ENCODE data around the gene MEGF10.

Gene MEGF10

DNA sequence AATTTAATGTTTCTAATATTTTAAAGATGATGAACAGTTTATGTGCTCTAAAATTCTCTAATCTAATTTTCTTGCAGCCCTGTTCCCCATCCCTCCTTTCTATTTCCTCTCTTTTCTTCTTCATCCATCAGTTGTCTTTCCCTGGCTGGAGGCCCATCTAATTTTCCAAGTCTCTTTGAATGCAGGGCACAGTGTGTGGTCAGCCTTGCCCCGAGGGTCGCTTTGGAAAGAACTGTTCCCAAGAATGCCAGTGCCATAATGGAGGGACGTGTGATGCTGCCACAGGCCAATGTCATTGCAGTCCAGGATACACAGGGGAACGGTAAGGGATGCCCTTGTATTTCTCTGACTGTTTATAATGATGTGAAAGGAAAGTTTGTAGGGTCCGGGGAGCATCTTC lies 111.8 kb downstream of the MEGF10 start:
- Histone ChIP-seq H3K18ac (ENCODE audit: low read depth in 1 of 2, low read length in 2 of 2) (no peak overlapping the region), H3K4me1 (ENCODE audit: control insufficient read depth, insufficient read depth, low read depth, low read length) (no peaks in the 10 kb centered on the region), H2AK5ac (ENCODE audit: low read length, severe bottlenecking) (no peak overlapping the region), H3K4me2 (ENCODE audit: low read length, poor library complexity, severe bottlenecking) (no peak overlapping the region), H3K14ac (ENCODE audit: low read length in 2 of 2) (no peak overlapping the region), H3K4ac (ENCODE audit: low read depth in 1 of 2, low read length in 2 of 2) (no peak overlapping the region), H2AFZ (ENCODE audit: low read depth, low read length) (no peak overlapping the region), H3K23ac (ENCODE audit: low read length in 2 of 2) (no peak overlapping the region), H3K79me1 (replicated peaks; ENCODE audit: low read length, poor library complexity, severe bottlenecking) (no peaks in the 10 kb centered on the region), H3K9me3 (ENCODE audit: control insufficient read depth, low read length) (no peaks in the 10 kb centered on the region), H3K9ac (ENCODE audit: low read length) (no peak overlapping the region), H3K4me3 (ENCODE audit: insufficient read depth in 1 of 2, low read depth in 1 of 2, low read length in 2 of 2) (no peak overlapping the region), H4K8ac (ENCODE audit: low read length) (no peak overlapping the region), H2BK12ac (ENCODE audit: low read length in 2 of 2) (no peak overlapping the region), H2BK120ac (ENCODE audit: low read depth, low read length) (no peak overlapping the region), H3K27me3 (ENCODE audit: control insufficient read depth in 1 of 2, insufficient read depth in 1 of 2, low read length in 2 of 2) (peaks cover 0 to 14% of the 10 kb centered on the region in 2 experiments), H3K36me3 (ENCODE audit: control insufficient read depth in 1 of 2, insufficient read depth in 2 of 2, low read depth in 1 of 2, low read length in 2 of 2) (no peaks in the 10 kb centered on the region), H4K91ac (ENCODE audit: low read length) (no peak overlapping the region), H3K27ac (ENCODE audit: low read length, poor library complexity, severe bottlenecking) (no peak overlapping the region), H2BK15ac (ENCODE audit: low read depth, poor library complexity, severe bottlenecking) (no peak overlapping the region), H2BK5ac (ENCODE audit: low read depth, low read length, poor library complexity, severe bottlenecking) (no peak overlapping the region)
- no peak for DNase-seq
- WGBS, result over 99% methylated on average over 4 of the region's 5 CpGs

DNA sequence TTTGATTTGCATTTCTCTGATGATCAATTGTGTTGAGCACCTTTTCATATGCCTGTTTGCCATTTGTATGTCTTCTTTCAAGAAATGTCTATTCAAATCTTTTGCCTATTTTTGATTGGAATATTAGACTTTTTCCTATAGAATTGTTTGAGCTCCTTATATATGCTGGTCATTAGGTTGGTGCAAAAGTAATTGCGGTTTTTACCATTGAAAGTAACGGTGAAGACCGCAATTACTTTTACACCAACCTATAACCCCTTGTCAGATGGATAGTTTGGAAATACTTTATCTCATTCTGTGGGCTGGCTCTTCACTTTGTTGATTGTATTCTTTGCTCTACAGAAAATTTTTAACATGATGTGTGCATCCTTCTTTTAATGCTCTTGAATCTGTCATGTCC lies 113.6 kb downstream of the MEGF10 start:
- Histone ChIP-seq H3K27me3 (ENCODE audit: control insufficient read depth in 1 of 2, insufficient read depth in 1 of 2, low read length in 2 of 2) (peaks cover 0 to 3% of the 10 kb centered on the region in 2 experiments), H2BK5ac (ENCODE audit: low read depth, low read length, poor library complexity, severe bottlenecking) (no peak overlapping the region), H4K91ac (ENCODE audit: low read length) (no peak overlapping the region), H4K8ac (ENCODE audit: low read length) (no peak overlapping the region), H3K14ac (ENCODE audit: low read length in 2 of 2) (no peak overlapping the region), H3K4me3 (ENCODE audit: insufficient read depth in 1 of 2, low read depth in 1 of 2, low read length in 2 of 2) (no peak overlapping the region), H3K4me2 (ENCODE audit: low read length, poor library complexity, severe bottlenecking) (no peak overlapping the region), H3K79me1 (replicated peaks; ENCODE audit: low read length, poor library complexity, severe bottlenecking) (no peaks in the 10 kb centered on the region), H2BK12ac (ENCODE audit: low read length in 2 of 2) (no peak overlapping the region), H3K9ac (ENCODE audit: low read length) (no peak overlapping the region), H3K23ac (ENCODE audit: low read length in 2 of 2) (no peak overlapping the region), H3K4me1 (ENCODE audit: control insufficient read depth, insufficient read depth, low read depth, low read length) (no peaks in the 10 kb centered on the region), H3K18ac (ENCODE audit: low read depth in 1 of 2, low read length in 2 of 2) (no peak overlapping the region), H2BK120ac (ENCODE audit: low read depth, low read length) (no peak overlapping the region), H2BK15ac (ENCODE audit: low read depth, poor library complexity, severe bottlenecking) (no peak overlapping the region), H3K27ac (ENCODE audit: low read length, poor library complexity, severe bottlenecking) (no peak overlapping the region), H2AFZ (ENCODE audit: low read depth, low read length) (no peak overlapping the region), H3K9me3 (ENCODE audit: control insufficient read depth, low read length) (no peaks in the 10 kb centered on the region), H3K36me3 (ENCODE audit: control insufficient read depth in 1 of 2, insufficient read depth in 2 of 2, low read depth in 1 of 2, low read length in 2 of 2) (no peaks in the 10 kb centered on the region), H2AK5ac (ENCODE audit: low read length, severe bottlenecking) (no peak overlapping the region), H3K4ac (ENCODE audit: low read depth in 1 of 2, low read length in 2 of 2) (no peak overlapping the region)
- 100% methylated on average over 3 of the region's 3 CpGs for WGBS
- DNase-seq, result no peak

DNA sequence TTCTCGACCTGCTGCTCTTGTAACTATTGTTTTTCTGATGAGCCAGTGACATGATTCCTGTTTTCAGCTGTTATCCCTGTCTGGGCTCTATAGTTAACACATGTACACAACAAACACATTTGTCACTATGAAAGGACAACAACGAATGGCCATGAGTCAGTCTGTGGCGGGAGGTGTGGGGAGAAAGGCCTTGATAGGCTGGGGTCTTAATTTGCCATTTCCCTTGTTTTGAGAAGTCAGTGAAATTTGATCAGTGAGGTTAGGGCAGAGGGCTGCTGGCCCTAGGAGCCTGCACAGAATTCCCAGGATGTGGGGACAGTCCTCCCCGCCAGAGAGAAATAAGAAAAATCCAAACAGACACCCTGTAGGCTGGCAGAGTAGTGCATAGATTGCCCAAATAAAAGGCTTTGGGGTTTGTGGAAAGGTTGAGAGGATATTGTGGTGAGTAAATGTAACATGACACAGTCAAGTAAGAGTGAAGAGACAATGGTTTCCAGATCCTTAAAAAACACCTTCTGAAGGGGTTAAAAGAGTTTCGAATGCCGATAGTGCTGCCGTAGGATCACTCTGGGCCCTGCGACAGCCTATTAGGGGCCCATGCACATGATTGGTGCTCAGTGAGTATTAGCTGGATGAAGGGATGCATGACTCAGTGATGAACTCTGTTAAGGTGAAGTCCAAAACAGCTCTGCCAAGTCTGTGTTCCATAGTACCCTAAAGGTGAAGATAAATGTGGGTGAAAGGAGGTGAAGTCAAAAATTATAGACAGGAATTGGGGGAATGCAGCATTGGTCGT lies 115.9 kb downstream of the MEGF10 start:
- Histone ChIP-seq H3K4me3 (ENCODE audit: insufficient read depth in 1 of 2, low read depth in 1 of 2, low read length in 2 of 2) (no peak overlapping the region), H3K36me3 (ENCODE audit: control insufficient read depth in 1 of 2, insufficient read depth in 2 of 2, low read depth in 1 of 2, low read length in 2 of 2) (no peaks in the 10 kb centered on the region), H4K91ac (ENCODE audit: low read length) (no peak overlapping the region), H3K27me3 (ENCODE audit: control insufficient read depth in 1 of 2, insufficient read depth in 1 of 2, low read length in 2 of 2) (no peaks in the 10 kb centered on the region), H2BK15ac (ENCODE audit: low read depth, poor library complexity, severe bottlenecking) (no peak overlapping the region), H2AK5ac (ENCODE audit: low read length, severe bottlenecking) (no peak overlapping the region), H3K14ac (ENCODE audit: low read length in 2 of 2) (no peak overlapping the region), H3K23ac (ENCODE audit: low read length in 2 of 2) (no peak overlapping the region), H3K4ac (ENCODE audit: low read depth in 1 of 2, low read length in 2 of 2) (no peak overlapping the region), H2BK120ac (ENCODE audit: low read depth, low read length) (no peak overlapping the region), H2AFZ (ENCODE audit: low read depth, low read length) (no peak overlapping the region), H3K4me2 (ENCODE audit: low read length, poor library complexity, severe bottlenecking) (no peak overlapping the region), H2BK5ac (ENCODE audit: low read depth, low read length, poor library complexity, severe bottlenecking) (no peak overlapping the region), H3K79me1 (replicated peaks; ENCODE audit: low read length, poor library complexity, severe bottlenecking) (no peaks in the 10 kb centered on the region), H3K9ac (ENCODE audit: low read length) (no peak overlapping the region), H4K8ac (ENCODE audit: low read length) (no peak overlapping the region), H3K4me1 (ENCODE audit: control insufficient read depth, insufficient read depth, low read depth, low read length) (no peaks in the 10 kb centered on the region), H2BK12ac (ENCODE audit: low read length in 2 of 2) (no peak overlapping the region), H3K9me3 (ENCODE audit: control insufficient read depth, low read length) (no peaks in the 10 kb centered on the region), H3K18ac (ENCODE audit: low read depth in 1 of 2, low read length in 2 of 2) (no peak overlapping the region), H3K27ac (ENCODE audit: low read length, poor library complexity, severe bottlenecking) (no peak overlapping the region)
- no peak for DNase-seq
- WGBS, result 57% methylated on average over 8 of the region's 9 CpGs

DNA sequence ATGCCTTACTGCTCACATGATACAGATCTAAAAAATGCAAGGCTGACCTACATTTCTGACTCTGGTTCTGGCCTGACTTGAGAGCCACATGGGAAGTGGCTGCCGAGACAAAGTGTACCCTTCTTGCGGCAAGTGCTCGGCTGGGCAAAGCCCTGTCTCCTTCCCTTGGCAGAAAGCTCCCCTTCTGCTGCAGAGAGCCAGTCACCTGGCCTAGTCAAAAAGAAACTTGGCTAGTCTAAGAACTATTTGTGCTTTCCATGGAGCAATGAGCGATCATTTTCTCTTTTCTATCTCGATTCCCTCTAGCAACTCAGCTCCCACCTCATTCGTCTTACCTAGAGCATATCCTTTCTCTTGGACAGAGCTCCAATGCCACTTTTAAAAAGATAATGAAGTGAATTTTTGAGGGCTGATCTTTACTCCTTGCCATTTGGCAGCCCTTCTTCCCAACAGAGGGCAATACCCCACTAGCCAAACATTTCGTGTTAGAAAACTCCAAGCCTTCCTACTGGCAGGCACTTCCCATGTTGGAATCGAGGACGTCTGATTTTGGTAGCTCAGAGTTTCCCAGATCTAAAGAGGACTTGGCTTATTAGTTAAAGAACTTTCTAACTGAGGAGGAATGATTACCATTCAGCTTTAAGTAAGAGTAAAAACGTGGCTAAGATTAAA lies 118.8 kb downstream of the MEGF10 start:
- Histone ChIP-seq H2BK120ac (ENCODE audit: low read depth, low read length) (no peak overlapping the region), H3K79me1 (replicated peaks; ENCODE audit: low read length, poor library complexity, severe bottlenecking) (no peaks in the 10 kb centered on the region), H3K23ac (ENCODE audit: low read length in 2 of 2) (no peak overlapping the region), H2BK12ac (ENCODE audit: low read length in 2 of 2) (no peak overlapping the region), H3K9ac (ENCODE audit: low read length) (peak overlapping the region; percentile 30), H3K18ac (ENCODE audit: low read depth in 1 of 2, low read length in 2 of 2) (no peak overlapping the region), H3K9me3 (ENCODE audit: control insufficient read depth, low read length) (no peaks in the 10 kb centered on the region), H2AK5ac (ENCODE audit: low read length, severe bottlenecking) (no peak overlapping the region), H3K4me3 (ENCODE audit: insufficient read depth in 1 of 2, low read depth in 1 of 2, low read length in 2 of 2) (peak overlapping the region in 1 of 2 experiments; percentile 48), H3K4me2 (ENCODE audit: low read length, poor library complexity, severe bottlenecking) (no peak overlapping the region), H3K4ac (ENCODE audit: low read depth in 1 of 2, low read length in 2 of 2) (no peak overlapping the region), H2AFZ (ENCODE audit: low read depth, low read length) (no peak overlapping the region), H3K36me3 (ENCODE audit: control insufficient read depth in 1 of 2, insufficient read depth in 2 of 2, low read depth in 1 of 2, low read length in 2 of 2) (no peaks in the 10 kb centered on the region), H3K14ac (ENCODE audit: low read length in 2 of 2) (no peak overlapping the region), H4K8ac (ENCODE audit: low read length) (no peak overlapping the region), H4K91ac (ENCODE audit: low read length) (no peak overlapping the region), H3K4me1 (ENCODE audit: control insufficient read depth, insufficient read depth, low read depth, low read length) (no peaks in the 10 kb centered on the region), H3K27me3 (ENCODE audit: control insufficient read depth in 1 of 2, insufficient read depth in 1 of 2, low read length in 2 of 2) (no peaks in the 10 kb centered on the region), H3K27ac (ENCODE audit: low read length, poor library complexity, severe bottlenecking) (no peak overlapping the region), H2BK15ac (ENCODE audit: low read depth, poor library complexity, severe bottlenecking) (no peak overlapping the region), H2BK5ac (ENCODE audit: low read depth, low read length, poor library complexity, severe bottlenecking) (no peak overlapping the region)
- WGBS, result 94% methylated on average over 9 of the region's 10 CpGs
- DNase-seq, result no peak
